Measurements from ENCODE around the gene RHOD. TPM values are rescaled to one million over a fixed set of nuclear protein-coding genes. Genes with fewer than 3 reads are reported as not detected.

Gene RHOD
- total RNA-seq, 1 experiment from 2014 or later = 33.5 TPM

DNA sequence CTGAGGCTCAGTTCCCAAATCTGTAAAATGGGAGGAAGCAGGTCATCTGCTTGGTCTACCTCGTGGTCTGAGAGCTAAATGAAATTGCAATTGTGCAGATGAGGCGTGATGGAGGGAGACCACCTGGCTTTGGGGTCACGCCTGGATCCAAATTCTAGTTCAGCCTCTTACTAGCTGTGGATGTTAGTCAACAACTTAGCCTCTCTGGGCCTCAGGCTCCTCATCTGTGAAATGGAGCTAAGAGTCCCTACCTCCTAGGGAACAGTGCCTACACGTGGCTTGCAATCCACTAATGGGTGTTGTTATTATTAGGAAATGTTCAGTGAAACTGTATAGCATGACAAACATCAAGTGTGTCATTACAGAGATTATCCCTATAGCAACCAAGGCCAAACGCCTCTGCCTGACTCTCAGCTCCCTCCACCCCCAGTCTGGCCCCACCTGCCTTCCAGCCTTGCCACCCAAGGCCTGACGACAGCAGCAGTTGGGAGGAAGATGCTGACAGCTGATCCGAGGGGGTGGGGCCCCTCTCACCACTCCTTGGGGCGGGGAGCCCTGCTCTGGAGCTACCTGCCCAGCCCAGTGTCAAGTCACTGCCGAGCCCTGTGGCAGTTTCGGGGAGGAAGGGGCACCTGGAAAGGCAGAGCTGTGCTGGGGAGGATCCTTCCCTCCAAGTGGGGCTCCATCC is 1.7 kb upstream of the RHOD start:
- no peak for DNase-seq (ENCODE audit: low read depth, low spot score)
- BruUV-seq (replicated peaks) = no TSS peak
- Histone ChIP-seq H3K4me3 (ENCODE audit: low read depth in 2 of 2, low read length in 2 of 2) (no peak overlapping the region), H3K36me3 (ENCODE audit: control insufficient read depth, insufficient read depth, low read length) (no peaks in the 10 kb centered on the region), H3K4me1 (ENCODE audit: control insufficient read depth, insufficient read depth, low read length) (peaks cover 35% of the 10 kb centered on the region), H3K27me3 (ENCODE audit: control insufficient read depth, insufficient read depth, low read length) (no peaks in the 10 kb centered on the region), H3K9me3 (ENCODE audit: control insufficient read depth, insufficient read depth, low read depth, low read length) (no peaks in the 10 kb centered on the region), H3K27ac (ENCODE audit: low read length) (peak overlapping the region; percentile 44)
- in situ Hi-C loops (cut with HindIII; ENCODE audit: low pct_unique_long_range_greater_than_20kb, low sequenced_read_pairs) (no loop called here), intact Hi-C loops (cut with micrococcal nuclease; ENCODE audit: unreplicated experiment) (no loop called here)
- ChIA-PET CTCF (interaction anchor here (0.7 to 1.3 kb wide), 4 partner anchors 113 to 262 kb away, joined by 3 to 4 read pairs (median 3); no protein-coding TSS in a partner anchor), POLR2A (no interaction called here)
- no peak for TF ChIP-seq TCF7L2 (IDR thresholded peaks at IDR 0.05; ENCODE audit: low read depth, low read length)
- TF ChIP-seq SIN3A (IDR thresholded peaks at IDR 0.05; ENCODE audit: borderline replicate concordance, insufficient read depth, low read depth, low read length) = no peak
- no peak for TF ChIP-seq CTCF (IDR thresholded peaks at IDR 0.05)
- TF ChIP-seq POLR2AphosphoS5 (IDR thresholded peaks at IDR 0.05; ENCODE audit: low read depth, low read length) = no peak
- no peak for TF ChIP-seq REST (IDR thresholded peaks at IDR 0.05; ENCODE audit: insufficient read depth in 1 of 2, low read depth in 2 of 2, low read length in 1 of 2)
- peak; percentile 39 for ATAC-seq

- no TSS peak for BruUV-seq (replicated peaks)
- no peaks in the 10 kb centered on the region for H3K9me3 ChIP-seq (ENCODE audit: control insufficient read depth, insufficient read depth, low read depth, low read length)
- H3K4me3 ChIP-seq (ENCODE audit: low read depth in 2 of 2, low read length in 2 of 2) = peak overlapping the region; percentile 53 to 74
- ATAC-seq = no peak
- in situ Hi-C loops (cut with HindIII; ENCODE audit: low pct_unique_long_range_greater_than_20kb, low sequenced_read_pairs) (no loop called here), intact Hi-C loops (cut with micrococcal nuclease; ENCODE audit: unreplicated experiment) (no loop called here)
- ChIA-PET POLR2A (interaction anchor here (0.5 kb wide), 1 partner anchor 96 kb away, joined by 8 read pairs; no protein-coding TSS in a partner anchor), CTCF (interaction anchor here (0.5 to 1.3 kb wide), 4 partner anchors 18 to 184 kb away, joined by 3 to 8 read pairs (median 4); no protein-coding TSS in a partner anchor)
- H3K27me3 ChIP-seq (ENCODE audit: control insufficient read depth, insufficient read depth, low read length) = no peaks in the 10 kb centered on the region
- H3K36me3 ChIP-seq (ENCODE audit: control insufficient read depth, insufficient read depth, low read length) = no peaks in the 10 kb centered on the region
- DNase-seq (ENCODE audit: low read depth, low spot score) = no peak
- TF ChIP-seq POLR2AphosphoS5 (IDR thresholded peaks at IDR 0.05; ENCODE audit: low read depth, low read length) = no peak
- TF ChIP-seq CTCF (IDR thresholded peaks at IDR 0.05) = no peak
- TF ChIP-seq REST (IDR thresholded peaks at IDR 0.05; ENCODE audit: insufficient read depth in 1 of 2, low read depth in 2 of 2, low read length in 1 of 2) = no peak
- TF ChIP-seq SIN3A (IDR thresholded peaks at IDR 0.05; ENCODE audit: borderline replicate concordance, insufficient read depth, low read depth, low read length) = no peak
- H3K27ac ChIP-seq (ENCODE audit: low read length) = peak overlapping the region; percentile 49
- peaks cover 35% of the 10 kb centered on the region for H3K4me1 ChIP-seq (ENCODE audit: control insufficient read depth, insufficient read depth, low read length)
These were observed 835 bp upstream of the RHOD start for GRCh38 chr11:67055812-67056211.
